ENCODE data around the gene MGAT2. TPM values are rescaled to one million over a fixed set of nuclear protein-coding genes. Genes with fewer than 3 reads are reported as not detected.
A peak's percentile ranks its signal among the peaks of the same experiment; 100 is the strongest.

The MGAT2 gene
- polyA plus RNA-seq, 1 of the 3 experiments (the other 2 are of a cell fraction), result 20.6 TPM

GRCh38 chr14:49633640-49634546 is 13.3 kb downstream of the MGAT2 start (continued):
- no peak for TF ChIP-seq NFIC (IDR thresholded peaks at IDR 0.05; ENCODE audit: borderline replicate concordance)
- no peak for TF ChIP-seq NRF1 (IDR thresholded peaks at IDR 0.05; ENCODE audit: low read depth, low read length)
- no peak for TF ChIP-seq RFX5 (IDR thresholded peaks at IDR 0.05; ENCODE audit: low read length)
- TF ChIP-seq SMC3 (IDR thresholded peaks at IDR 0.05; ENCODE audit: low read depth, low read length), result peak; percentile 55; the same call in 1 of the 2 replicates
- peak; percentile 21; the same call in 1 of the 2 replicates for TF ChIP-seq REST (IDR thresholded peaks at IDR 0.05; ENCODE audit: low read depth, low read length)
- TF ChIP-seq FOSL2 (IDR thresholded peaks at IDR 0.05; ENCODE audit: borderline replicate concordance, low read depth), result no peak
- TF ChIP-seq RAD21 (IDR thresholded peaks at IDR 0.05; ENCODE audit: low read length), result peak; percentile 77
- peak; percentile 67 for TF ChIP-seq ELF1 (IDR thresholded peaks at IDR 0.05)
- no peak for TF ChIP-seq FOXJ3 (CRISPR knock-in tag; IDR thresholded peaks at IDR 0.05)
- TF ChIP-seq GABPA (IDR thresholded peaks at IDR 0.05; ENCODE audit: low read depth), result peak; percentile 79

- POLR2A ChIA-PET, result interaction anchor here (0.6 to 2.6 kb wide), 6 partner anchors 14 to 228 kb away, joined by 5 to 27 read pairs (median 8); partner anchors contain the start of genes KLHDC2, MGAT2, POLE2 and RPL36AL
- H3K79me2 ChIP-seq (ENCODE audit: insufficient read depth), result peaks cover 87% of the 10 kb centered on the region
- no peaks in the 10 kb centered on the region for H3K27me3 ChIP-seq (ENCODE audit: insufficient read depth)
- peak within 1 kb of the TSS; percentile 82 for H3K9ac ChIP-seq
- H3K9me3 ChIP-seq, result no peaks in the 10 kb centered on the region
- H3K4me3 ChIP-seq (ENCODE audit: low read depth in 2 of 2, low read length in 1 of 2), result peak within 1 kb of the TSS; percentile 72 to 86
- H3K27ac ChIP-seq (ENCODE audit: low read depth in 2 of 2, low read length in 1 of 2), result peak within 1 kb of the TSS; percentile 94 to 95
- H2AFZ ChIP-seq (ENCODE audit: low read depth), result peak within 1 kb of the TSS; percentile 87; the same call in 1 of the 2 replicates
- H3K4me2 ChIP-seq, result peak within 1 kb of the TSS; percentile 99
- peaks cover 23% of the 10 kb centered on the region for H3F3A ChIP-seq (replicated peaks; ENCODE audit: insufficient read depth)
- H4K20me1 ChIP-seq (ENCODE audit: insufficient read depth), result peaks cover 8% of the 10 kb centered on the region; the same call in 1 of the 2 replicates
- H3K9me2 ChIP-seq, result no peaks in the 10 kb centered on the region
- WGBS (ENCODE audit: low lambda C conversion rate), result 0% methylated on average over 11 of the region's 80 CpGs
- peaks cover 12 to 24% of the 10 kb centered on the region in 2 experiments for H3K36me3 ChIP-seq (replicated peaks in 1 of 2; ENCODE audit: control insufficient read depth in 1 of 2, insufficient read depth in 2 of 2, low read length in 1 of 2)
- DNase-seq, result peak; percentile 74
- CTCF ChIA-PET, result interaction anchor here (0.6 to 3.8 kb wide), 27 partner anchors 13 to 231 kb away, joined by 3 to 39 read pairs (median 5); partner anchors contain the start of genes KLHDC2, LRR1, MGAT2 and NEMF
- peaks cover 4 to 7% of the 10 kb centered on the region in 2 experiments; a peak in 3 of 4 replicates for H3K4me1 ChIP-seq (ENCODE audit: control insufficient read depth in 1 of 2, insufficient read depth in 2 of 2, low read depth in 1 of 2, low read length in 1 of 2)
- no peak for TF ChIP-seq CTCF (IDR thresholded peaks at IDR 0.05)
- no peak for TF ChIP-seq MEF2A (IDR thresholded peaks at IDR 0.05; ENCODE audit: borderline replicate concordance, low read depth)
- TF ChIP-seq NRF1 (IDR thresholded peaks at IDR 0.05; ENCODE audit: low read depth, low read length), result peak; percentile 54; the same call in 1 of the 2 replicates
- TF ChIP-seq SIN3A (IDR thresholded peaks at IDR 0.05; ENCODE audit: borderline replicate concordance, low read depth, low read length), result peak; percentile 30
- TF ChIP-seq GABPA (IDR thresholded peaks at IDR 0.05; ENCODE audit: low read depth), result no peak
- TF ChIP-seq CHD2 (IDR thresholded peaks at IDR 0.05; ENCODE audit: low read length, partially characterized antibody), result no peak
- TF ChIP-seq SMC3 (IDR thresholded peaks at IDR 0.05; ENCODE audit: low read depth, low read length), result no peak
- no peak for TF ChIP-seq PBX3 (IDR thresholded peaks at IDR 0.05)
- peak; percentile 80 for TF ChIP-seq MXI1 (IDR thresholded peaks at IDR 0.05; ENCODE audit: low read depth, low read length)
- no peak for TF ChIP-seq GATA2 (CRISPR knock-in tag; IDR thresholded peaks at IDR 0.05)
- no peak for TF ChIP-seq USF1 (IDR thresholded peaks at IDR 0.05; ENCODE audit: borderline replicate concordance, low read depth)
- no peak for TF ChIP-seq JUND (IDR thresholded peaks at IDR 0.05)
Measured at GRCh38 chr14:49634547-49635334, 14.1 kb downstream of the MGAT2 start, which contains the start of gene DNAAF2. DNAAF2 (minus strand) TSS chr14:49635244; CDS start chr14:49635149, 95 bp downstream.

Measured in SK-N-SH (cell line).